ENCODE data around the gene CENPI. TPM values are rescaled to one million over a fixed set of nuclear protein-coding genes. Genes with fewer than 3 reads are reported as not detected.
"Not testable (repeated sequence)": the region's sequence is repeated elsewhere in the genome, so short reads cannot be mapped to it uniquely, and the experiment has no call there.

Gene CENPI, protein sequence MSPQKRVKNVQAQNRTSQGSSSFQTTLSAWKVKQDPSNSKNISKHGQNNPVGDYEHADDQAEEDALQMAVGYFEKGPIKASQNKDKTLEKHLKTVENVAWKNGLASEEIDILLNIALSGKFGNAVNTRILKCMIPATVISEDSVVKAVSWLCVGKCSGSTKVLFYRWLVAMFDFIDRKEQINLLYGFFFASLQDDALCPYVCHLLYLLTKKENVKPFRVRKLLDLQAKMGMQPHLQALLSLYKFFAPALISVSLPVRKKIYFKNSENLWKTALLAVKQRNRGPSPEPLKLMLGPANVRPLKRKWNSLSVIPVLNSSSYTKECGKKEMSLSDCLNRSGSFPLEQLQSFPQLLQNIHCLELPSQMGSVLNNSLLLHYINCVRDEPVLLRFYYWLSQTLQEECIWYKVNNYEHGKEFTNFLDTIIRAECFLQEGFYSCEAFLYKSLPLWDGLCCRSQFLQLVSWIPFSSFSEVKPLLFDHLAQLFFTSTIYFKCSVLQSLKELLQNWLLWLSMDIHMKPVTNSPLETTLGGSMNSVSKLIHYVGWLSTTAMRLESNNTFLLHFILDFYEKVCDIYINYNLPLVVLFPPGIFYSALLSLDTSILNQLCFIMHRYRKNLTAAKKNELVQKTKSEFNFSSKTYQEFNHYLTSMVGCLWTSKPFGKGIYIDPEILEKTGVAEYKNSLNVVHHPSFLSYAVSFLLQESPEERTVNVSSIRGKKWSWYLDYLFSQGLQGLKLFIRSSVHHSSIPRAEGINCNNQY
- total RNA-seq, result 10 to 100 TPM; 16.9 to 17.1 TPM

DNA sequence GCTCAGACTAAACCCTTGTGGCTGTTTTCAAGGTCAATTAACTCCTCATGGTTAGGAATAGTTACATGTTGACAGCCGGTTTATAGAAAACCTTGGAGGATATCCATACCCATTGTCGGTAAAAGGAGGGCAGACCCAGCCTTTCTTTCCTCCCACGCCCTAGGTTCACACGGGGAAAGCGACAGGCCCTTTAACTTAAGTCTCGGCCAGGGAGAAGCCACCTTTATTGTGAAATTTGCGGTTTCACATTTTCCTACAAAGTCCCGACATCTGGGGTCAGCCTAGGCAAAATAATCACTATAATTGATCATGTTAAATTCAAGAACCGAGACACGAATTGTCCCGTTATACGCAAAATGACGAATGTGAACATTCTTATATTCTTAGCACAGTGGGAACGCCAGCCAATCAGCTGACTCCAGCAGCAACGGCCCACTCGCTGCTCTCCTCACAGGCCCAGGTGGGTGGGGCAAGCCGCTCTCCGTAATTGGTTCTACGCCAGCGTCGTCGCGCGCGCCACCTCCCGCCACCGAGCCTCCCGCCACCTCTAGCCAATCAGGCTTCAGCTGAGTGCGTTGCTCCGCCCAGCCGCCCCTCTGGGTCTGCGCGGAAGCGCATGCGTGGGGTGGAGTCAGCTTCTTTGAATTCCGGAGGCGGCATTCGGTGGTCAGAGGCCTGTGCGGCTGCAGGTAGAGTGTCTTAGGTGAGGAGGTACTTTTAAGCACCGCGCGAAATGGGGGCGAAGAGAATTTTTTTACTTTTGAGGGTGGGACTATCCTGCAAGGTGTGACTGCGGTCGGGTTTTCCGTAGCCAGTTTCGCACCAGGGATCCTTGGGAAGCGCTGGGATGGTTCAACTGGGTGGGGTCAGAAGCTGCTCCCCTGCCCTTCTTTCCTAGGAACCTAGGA, at the start of gene CENPI:
Gene CENPI (plus strand): TSS at position 659 of the 908 bp plus-strand sequence. CDS start 2,867 bp downstream, outside the sequence.
- ChIA-PET POLR2A (no interaction called here), CTCF (no interaction called here)

DNA sequence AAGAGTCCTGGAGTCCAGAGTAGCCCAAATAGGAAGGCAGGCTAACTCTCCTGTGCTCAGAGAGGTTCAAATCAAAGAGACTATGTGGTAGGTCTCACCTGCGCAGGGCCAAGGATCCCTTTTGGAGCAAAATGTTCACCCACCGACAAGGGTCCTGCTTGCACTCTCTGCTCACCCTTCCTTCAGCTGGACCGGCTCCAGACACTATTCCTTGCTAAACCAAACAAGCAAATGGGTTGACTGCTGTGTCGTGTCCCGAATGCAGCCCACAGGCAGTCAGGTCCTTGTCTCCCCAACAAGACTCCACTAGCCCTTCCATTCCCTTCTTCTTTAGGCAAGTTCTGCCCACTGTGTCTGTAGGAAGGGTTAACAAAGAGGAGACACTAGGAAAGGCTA, 46.9 kb upstream of the CENPI start:
- CTCF ChIA-PET, result interaction anchor here (0.7 kb wide), 1 partner anchor 153 kb away, joined by 3 read pairs; no protein-coding TSS in a partner anchor
- POLR2A ChIA-PET, result interaction anchor here (0.6 kb wide), 1 partner anchor 120 kb away, joined by 3 read pairs; no protein-coding TSS in a partner anchor

DNA sequence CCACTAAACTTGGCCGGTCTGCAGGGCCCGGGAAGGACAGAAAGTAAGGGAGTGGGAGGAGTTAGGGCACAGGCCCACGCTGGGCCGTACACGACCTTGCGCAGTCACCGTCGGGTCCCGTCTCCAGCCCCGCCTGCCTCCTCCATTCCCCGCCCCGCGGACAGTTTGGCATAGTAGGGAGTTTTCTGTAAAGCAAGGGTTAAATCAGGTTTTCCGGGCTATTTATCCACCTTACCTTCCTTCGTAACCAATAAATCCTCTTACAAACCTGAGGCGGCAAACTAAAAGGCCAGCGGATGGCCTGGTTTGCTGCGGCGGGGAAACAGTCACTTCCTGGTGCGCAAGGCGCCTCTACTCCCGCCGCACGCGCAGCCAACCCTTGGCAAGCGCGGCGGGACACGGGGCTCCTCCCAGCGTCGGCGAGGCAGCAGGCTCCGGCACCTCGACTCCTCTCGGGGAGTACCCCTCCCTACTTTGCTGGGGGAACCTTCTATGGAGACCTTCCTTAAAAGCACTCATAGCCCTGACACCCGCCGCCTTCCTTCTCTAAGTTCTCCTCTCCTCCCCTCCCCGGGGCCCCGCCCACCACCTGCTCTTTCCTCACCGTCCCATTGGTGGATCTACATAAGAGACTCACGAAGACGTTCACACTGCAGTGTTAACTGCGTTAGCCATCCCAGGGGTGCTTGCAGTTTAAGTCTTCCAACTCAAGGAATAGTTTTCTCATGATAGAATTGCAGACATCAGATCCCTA, 46.3 kb upstream of the CENPI start, which contains the start of gene TRMT2B:
Gene TRMT2B (minus strand): TSS at position 563 of the 754 bp plus-strand sequence. CDS start 9,822 bp downstream, outside the sequence.
- POLR2A ChIA-PET, result interaction anchor here (0.6 kb wide), 1 partner anchor 121 kb away, joined by 3 read pairs; no protein-coding TSS in a partner anchor
- CTCF ChIA-PET, result no interaction called here

DNA sequence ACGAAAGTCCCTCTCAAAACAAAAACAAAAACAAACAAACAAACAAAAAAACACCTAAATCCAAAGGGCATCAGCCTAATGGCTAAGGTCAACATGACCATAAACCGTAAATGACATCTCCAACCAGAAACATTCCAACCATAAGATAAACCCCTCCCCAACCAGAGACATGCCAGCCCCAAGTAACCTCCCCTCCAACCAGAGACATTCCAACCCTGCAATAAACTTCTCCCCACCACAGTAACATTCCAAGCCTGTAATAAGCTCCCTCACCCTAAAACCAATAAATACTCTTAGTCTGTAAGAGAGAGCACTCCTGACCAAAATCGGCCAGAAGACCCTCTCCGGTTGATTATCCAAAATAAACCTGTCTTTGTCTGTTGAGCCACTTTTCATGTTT, 41.5 kb upstream of the CENPI start:
- POLR2A ChIA-PET, CTCF ChIA-PET: not testable (repeated sequence)

DNA sequence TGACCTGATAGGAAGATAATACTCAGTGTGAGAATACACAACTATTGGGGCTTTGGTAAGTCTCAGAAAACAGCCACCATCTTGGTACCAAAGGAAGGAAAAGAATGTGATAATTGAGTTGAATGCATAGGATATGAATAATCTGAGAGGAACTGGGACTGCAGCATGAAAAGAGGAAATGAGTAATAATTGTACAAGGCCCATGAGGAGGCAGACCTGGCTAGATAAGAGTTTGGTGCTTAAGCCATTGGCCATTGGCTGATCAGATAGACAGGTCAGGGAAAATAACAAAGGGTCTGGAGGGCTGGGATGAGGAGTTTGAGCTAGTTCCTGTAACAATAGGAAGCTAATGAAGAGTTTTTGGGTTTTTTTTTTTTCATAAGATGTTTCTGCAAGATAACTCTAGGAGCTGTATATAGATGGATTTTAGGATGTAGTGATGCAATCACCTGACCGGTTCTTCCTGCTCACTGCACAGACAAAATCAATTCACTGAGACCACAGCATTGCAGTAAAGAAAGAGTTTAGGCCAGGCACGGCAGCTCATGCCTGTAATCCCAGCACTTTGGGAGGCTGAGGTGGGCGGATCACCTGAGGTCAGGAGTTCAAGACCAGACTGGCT, 40.8 kb upstream of the CENPI start:
- ChIA-PET POLR2A (no interaction called here), CTCF (no interaction called here)

DNA sequence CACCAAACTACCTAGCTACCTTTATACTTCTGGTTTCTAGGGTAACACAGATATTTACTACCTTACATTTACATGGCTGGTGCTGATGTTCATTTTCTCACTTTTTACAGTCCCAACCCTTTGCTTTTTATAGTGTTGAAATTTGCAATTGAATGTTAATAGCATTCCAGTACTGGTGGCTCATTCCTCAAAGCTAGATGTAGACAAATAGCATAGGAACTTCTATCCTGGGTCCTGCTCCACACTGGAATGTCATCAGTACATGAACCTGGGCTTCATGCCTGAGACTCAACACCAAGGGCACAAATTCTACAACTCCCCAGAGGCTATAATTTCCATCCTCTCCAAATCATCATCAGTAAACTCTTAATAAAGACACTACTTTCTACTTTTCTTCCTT, 35.8 kb upstream of the CENPI start:
- POLR2A ChIA-PET, result interaction anchor here (0.6 kb wide), 1 partner anchor 13 kb away, joined by 6 read pairs; no protein-coding TSS in a partner anchor

DNA sequence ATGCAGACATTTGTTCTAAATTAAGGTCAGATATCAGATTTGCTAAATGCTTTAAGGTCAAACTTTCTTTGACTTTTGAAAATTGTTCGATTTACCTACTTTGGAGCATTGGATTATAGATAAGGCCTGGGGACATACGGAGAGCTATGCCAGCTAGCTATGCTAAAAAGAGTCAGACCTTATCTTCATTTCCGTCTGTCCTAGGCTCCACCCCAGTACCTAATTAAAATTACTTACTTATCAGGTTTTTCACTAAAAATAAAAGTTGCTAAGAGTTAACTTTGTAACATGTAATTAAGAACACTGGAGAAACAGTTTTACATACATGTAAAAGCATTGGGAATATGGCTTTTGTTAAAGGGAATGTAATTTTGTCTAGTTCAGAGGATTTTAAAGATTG, 26.4 kb upstream of the CENPI start:
- POLR2A ChIA-PET, result no interaction called here
- CTCF ChIA-PET, result no interaction called here

More for the DNA sequence above, 35.8 kb upstream of the CENPI start:
- CTCF ChIA-PET, result no interaction called here

DNA sequence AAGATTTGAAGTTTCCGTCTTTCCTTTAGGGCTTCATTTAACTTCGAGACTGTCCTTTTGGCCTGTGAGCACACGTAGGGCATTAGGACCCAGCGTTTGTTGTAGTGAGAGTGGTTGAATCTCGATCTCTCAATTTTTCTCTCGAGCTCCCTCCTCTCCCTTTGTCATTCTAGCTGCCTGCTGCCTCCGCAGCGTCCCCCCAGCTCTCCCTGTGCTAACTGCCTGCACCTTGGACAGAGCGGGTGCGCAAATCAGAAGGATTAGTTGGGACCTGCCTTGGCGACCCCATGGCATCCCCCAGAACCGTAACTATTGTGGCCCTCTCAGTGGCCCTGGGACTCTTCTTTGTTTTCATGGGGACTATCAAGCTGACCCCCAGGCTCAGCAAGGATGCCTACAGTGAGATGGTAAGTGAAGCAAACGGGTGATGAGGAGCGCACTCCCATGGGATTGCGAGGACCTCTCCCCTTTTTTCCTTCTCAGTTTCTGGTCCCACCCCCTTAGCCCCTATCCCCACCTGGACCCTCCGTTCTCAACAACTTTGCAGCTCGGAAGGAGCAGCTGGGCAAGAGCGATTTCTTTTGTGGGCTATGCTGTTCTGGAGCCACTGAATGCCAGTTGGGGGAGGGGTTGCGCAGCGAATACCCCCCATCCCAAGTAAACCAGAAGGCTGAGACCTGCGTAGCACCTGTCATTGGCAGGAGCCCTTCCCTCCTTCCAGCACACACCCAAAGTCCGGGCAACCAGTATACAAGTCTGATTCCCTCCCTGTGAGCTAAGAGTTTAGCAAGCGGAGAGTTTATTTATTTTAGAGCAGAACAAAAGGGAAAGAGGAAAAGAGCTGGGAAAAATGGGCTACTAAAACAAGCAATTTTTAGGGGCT, 19.0 kb upstream of the CENPI start, which contains the start of gene TMEM35A:
Gene TMEM35A (plus strand): TSS at position 164 of the 883 bp plus-strand sequence. CDS start 124 bp downstream, at position 288.
- ChIA-PET POLR2A (no interaction called here), CTCF (no interaction called here)

DNA sequence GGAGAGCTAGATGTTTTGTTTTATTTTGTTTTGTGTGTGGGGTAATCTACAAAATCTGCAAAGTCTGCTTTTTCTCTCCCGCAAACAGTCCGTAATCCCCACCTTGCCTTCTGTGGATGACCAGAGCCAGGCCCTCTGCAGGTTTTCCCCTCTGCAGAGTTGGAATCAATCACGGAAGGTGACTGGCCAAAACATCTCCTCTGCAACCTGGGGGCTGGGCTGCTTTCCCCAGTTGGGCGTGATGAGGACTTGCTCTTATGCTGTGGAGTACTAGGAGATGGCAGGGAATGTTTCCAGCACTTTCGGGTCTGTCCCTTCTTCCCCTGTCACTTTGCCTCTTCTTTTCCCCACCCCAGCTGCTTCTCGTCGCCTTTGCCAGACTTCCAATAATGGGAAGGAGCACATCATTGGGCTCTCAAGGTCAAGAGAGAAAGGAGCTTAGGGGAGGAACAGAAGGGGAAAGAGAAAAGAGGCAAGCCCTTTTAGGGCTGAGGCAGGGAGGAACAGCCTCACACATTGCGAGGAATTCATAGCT, 18.2 kb upstream of the CENPI start:
- CTCF ChIA-PET, result interaction anchor here (0.6 kb wide), 1 partner anchor 61 kb away, joined by 3 read pairs; no protein-coding TSS in a partner anchor
- POLR2A ChIA-PET, result no interaction called here

DNA sequence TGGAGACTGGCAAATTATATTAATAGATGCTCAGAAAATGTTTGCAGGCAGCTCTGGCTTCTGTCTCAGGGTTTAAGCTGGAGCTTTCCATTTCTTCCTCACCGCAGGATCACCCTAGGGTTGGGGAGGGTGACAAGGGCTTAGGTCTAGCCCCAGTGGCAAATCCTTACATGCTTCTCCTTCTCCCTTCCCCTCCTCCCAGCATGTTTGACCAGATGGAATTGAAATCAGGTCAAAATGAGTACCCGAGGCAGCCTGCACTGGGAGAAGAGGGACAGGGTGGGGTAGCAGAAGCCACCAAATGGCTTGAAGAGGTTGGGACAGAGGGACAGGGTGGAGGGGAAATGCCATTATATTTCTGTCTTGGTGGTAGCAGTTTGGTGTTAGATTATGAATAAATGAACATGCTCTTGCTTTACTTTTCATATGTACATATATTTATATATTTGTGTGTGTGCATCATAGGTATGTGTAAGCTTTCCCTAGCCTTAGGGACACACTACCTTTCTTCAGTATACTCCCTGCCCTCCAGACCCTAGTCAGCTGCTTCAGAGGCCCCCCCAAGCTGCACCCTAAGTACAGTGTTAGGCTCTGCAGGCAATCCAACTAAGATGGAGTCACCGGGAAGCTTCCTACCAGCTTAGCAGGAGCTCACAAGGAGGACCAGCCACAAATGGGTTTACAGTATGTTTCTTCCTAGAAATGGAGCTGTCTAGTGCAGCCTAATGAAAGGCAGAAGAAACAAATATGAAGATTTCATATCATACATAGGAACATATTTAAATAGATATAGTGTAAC, 17.5 kb upstream of the CENPI start:
- ChIA-PET POLR2A (interaction anchor here (0.7 kb wide), 1 partner anchor 265 kb away, joined by 4 read pairs; no protein-coding TSS in a partner anchor), CTCF (interaction anchor here (0.6 kb wide), 1 partner anchor 62 kb away, joined by 3 read pairs; no protein-coding TSS in a partner anchor)

DNA sequence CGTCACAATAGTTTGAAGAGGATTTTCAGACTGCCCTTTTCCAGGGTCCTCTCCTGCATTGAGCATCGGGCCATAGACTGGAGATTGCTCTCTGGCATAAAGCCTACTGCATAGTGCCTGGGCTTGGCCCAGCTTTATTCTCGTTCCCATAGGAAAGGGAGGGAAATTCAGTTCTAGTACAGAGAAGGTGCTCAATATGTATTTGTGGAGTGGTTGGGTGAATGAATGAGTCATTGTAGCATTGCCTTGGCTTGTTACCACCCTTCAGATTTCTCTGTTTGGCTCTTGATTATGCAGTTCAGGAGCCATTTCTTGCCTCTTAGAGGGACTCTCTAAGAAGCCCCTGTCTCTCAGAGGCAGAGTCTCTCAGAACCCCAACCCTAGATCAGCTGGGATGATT, 16.8 kb upstream of the CENPI start:
- POLR2A ChIA-PET, result interaction anchor here (0.7 kb wide), 1 partner anchor 264 kb away, joined by 4 read pairs; no protein-coding TSS in a partner anchor
- CTCF ChIA-PET, result no interaction called here

DNA sequence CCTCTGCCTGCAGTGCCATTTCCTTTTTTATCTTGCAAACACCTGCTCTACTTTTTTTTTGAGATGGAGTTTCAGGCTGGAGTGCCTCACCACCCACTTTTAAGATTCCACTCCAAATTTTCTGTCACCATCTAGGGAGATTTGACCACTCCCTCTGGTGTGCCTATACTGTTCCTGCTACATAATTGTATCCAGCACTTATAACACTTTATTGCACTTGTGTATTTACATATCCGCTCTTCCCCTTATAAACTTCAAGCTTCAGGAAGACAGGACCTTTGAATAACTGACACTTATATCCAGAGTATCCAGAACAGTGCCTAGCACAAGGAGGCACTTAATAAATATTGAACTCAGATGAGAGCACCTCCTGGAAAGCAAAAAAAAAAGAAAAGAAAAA, 6.2 kb upstream of the CENPI start:
- CTCF ChIA-PET, result no interaction called here
- POLR2A ChIA-PET, result no interaction called here

DNA sequence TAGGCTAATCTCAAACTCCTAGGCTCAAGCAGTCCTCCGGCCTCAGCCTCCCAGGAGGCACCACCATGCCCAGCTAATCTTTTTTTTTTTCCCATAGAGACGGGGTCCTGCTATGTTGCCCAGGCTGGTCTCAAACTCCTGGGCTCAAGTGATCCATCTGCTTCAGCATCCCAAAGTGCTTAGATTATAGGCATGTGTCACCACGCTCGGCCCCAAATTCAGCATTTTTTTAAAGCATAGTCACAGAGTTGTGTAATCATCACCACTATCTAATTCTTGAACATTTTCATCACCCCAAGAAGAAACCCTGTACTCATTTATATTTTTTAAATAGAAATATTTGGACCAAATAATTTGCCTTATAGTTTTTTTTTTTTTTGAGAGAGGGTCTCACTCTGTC, 10.3 kb downstream of the CENPI start:
- CTCF ChIA-PET, result no interaction called here
- POLR2A ChIA-PET, result no interaction called here

DNA sequence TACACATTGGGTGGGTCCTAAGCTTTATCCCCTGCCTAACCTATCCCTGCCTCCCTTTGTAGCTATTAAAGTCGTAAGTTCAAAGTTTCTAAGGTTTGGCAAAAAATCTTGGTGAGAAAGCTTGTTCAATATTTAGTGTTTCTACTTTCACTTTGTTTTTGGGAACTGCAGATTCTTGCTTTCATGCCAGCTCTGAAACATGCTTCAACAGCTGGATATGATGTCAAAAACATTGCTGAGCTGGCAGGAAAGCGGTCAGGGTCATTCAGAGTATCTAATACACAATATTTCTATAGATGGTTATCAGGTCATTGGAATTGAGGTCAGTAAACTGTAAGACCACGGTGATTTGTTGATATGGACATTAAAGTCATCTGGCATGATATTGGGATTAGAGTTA, 19.7 kb downstream of the CENPI start:
- ChIA-PET CTCF (no interaction called here), POLR2A (no interaction called here)

DNA sequence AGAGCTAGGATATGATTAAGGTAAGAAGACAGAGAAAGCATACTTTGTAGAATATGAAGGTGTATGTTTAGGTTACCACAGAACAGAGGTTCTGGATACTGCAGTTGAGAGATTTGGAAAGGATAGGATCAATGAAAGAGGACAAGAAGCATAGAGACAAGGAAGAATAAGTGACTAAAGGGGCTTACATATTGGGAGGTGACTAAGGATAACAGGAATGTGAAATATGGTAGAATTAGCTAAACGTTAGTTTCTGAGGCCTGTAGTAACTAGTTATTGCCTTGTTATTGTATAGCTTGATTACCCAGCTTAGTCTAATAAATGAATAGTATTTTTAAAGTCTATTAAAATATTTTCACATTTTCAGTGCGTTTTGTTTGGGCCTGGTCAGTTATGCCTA, 38.2 kb downstream of the CENPI start:
- ChIA-PET POLR2A (no interaction called here), CTCF (no interaction called here)

All from activated CD8-positive, alpha-beta memory T cell treated with anti-CD3 and anti-CD28 coated beads for 36 hours (primary cell).